HG03457 (cell line): Measurements from ENCODE around the gene SH3RF3.

ENCODE experiments used
- ATAC-seq: cut with Tn5 transposase; IDR thresholded peaks from one replicate; pipeline ENCODE4 v1.9.1; 2021; ENCODE audit warnings: moderate number of reproducible peaks; ENCODE audit not compliant: unreplicated experiment

Gene SH3RF3

GRCh38 chr2:109298851-109299250 lies 169.8 kb downstream of the SH3RF3 start:
- no peak for ATAC-seq

GRCh38 chr2:109299536-109299935 lies 170.5 kb downstream of the SH3RF3 start:
- ATAC-seq, result no peak

GRCh38 chr2:109300582-109300981 lies 171.6 kb downstream of the SH3RF3 start:
- ATAC-seq, result no peak

- ATAC-seq, result no peak
Measured at GRCh38 chr2:109301746-109302145, 172.7 kb downstream of the SH3RF3 start.

GRCh38 chr2:109302319-109302718 lies 173.3 kb downstream of the SH3RF3 start:
- ATAC-seq, result no peak

- ATAC-seq, result no peak
Measured at GRCh38 chr2:109304242-109304641, 175.2 kb downstream of the SH3RF3 start.

- no peak for ATAC-seq
Measured at GRCh38 chr2:109304731-109305470, 175.9 kb downstream of the SH3RF3 start.

GRCh38 chr2:109305490-109306167 lies 176.6 kb downstream of the SH3RF3 start:
- no peak for ATAC-seq

GRCh38 chr2:109306190-109306589 lies 177.2 kb downstream of the SH3RF3 start:
- no peak for ATAC-seq

- no peak for ATAC-seq
Measured at GRCh38 chr2:109311771-109312170, 182.8 kb downstream of the SH3RF3 start.

- no peak for ATAC-seq
Measured at GRCh38 chr2:109312902-109313301, 183.9 kb downstream of the SH3RF3 start.

- no peak for ATAC-seq
Measured at GRCh38 chr2:109313343-109313742, 184.3 kb downstream of the SH3RF3 start.

GRCh38 chr2:109316091-109316490 lies 187.1 kb downstream of the SH3RF3 start:
- ATAC-seq, result no peak

- no peak for ATAC-seq
Measured at GRCh38 chr2:109317471-109318095, 188.6 kb downstream of the SH3RF3 start.

GRCh38 chr2:109318150-109318948 lies 189.3 kb downstream of the SH3RF3 start:
- ATAC-seq, result no peak

- ATAC-seq, result no peak
Measured at GRCh38 chr2:109318949-109319342, 189.9 kb downstream of the SH3RF3 start.

- ATAC-seq, result no peak
Measured at GRCh38 chr2:109320195-109320922, 191.4 kb downstream of the SH3RF3 start.

- ATAC-seq, result no peak
Measured at GRCh38 chr2:109321570-109321969, 192.6 kb downstream of the SH3RF3 start.

GRCh38 chr2:109322111-109322510 lies 193.1 kb downstream of the SH3RF3 start:
- ATAC-seq, result no peak

- no peak for ATAC-seq
Measured at GRCh38 chr2:109322641-109323040, 193.6 kb downstream of the SH3RF3 start.

GRCh38 chr2:109324861-109325260 lies 195.9 kb downstream of the SH3RF3 start:
- ATAC-seq, result no peak
